C4-2B (cell line): ENCODE results near the gene TCF19.

Experiments
- ZFX ChIP-seq: fragments of 450-650 bp; IDR thresholded peaks from 2 replicates; pipeline ENCODE4 v1.6.1; 2017
- TF ChIP-seq, protein P1 (sequence below): fragments of 450-650 bp; conservative IDR thresholded peaks from 2 replicates; pipeline ENCODE4 v1.5.1; 2017; ENCODE audit warnings: mild to moderate bottlenecking

DNA sequence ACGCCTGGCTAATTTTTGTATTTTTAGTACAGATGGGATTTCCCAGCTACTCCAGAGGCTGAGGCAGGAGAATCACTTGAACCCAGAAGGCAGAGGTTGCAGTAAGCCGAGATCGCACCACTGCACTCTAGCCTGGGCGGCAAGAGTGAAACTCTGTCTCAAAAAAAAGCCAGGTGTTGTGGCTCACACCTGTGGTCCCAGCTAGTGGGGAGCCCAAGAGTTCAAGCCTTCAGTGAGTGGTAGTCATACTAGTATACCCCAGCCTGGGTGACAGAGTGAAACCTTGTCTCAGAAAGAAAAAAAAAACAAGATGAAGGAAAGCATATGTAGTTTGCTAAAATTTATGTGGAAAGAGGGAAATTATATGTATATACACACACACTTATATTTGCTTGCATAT lies 32.1 kb downstream of the TCF19 start:
- TF ChIP-seq, protein P1, sequence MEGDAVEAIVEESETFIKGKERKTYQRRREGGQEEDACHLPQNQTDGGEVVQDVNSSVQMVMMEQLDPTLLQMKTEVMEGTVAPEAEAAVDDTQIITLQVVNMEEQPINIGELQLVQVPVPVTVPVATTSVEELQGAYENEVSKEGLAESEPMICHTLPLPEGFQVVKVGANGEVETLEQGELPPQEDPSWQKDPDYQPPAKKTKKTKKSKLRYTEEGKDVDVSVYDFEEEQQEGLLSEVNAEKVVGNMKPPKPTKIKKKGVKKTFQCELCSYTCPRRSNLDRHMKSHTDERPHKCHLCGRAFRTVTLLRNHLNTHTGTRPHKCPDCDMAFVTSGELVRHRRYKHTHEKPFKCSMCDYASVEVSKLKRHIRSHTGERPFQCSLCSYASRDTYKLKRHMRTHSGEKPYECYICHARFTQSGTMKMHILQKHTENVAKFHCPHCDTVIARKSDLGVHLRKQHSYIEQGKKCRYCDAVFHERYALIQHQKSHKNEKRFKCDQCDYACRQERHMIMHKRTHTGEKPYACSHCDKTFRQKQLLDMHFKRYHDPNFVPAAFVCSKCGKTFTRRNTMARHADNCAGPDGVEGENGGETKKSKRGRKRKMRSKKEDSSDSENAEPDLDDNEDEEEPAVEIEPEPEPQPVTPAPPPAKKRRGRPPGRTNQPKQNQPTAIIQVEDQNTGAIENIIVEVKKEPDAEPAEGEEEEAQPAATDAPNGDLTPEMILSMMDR: no peak
- no peak for TF ChIP-seq ZFX
